Fibroblast of lung (primary cell): ENCODE data around the gene SETBP1. TPM values are rescaled to one million over a fixed set of nuclear protein-coding genes. Genes with fewer than 3 reads are reported as not detected.

Source experiments
- DNase-seq, 2 donors: peaks; one replicate each; pipeline versions ENCODE4 v3.0.0 to v3.0.0-alpha.2; 2010; ENCODE audit warnings: low read depth in 2 of 2
- H2AFZ ChIP-seq: 2 replicates; pipeline ENCODE4 v1.5.1; 2012; ENCODE audit warnings: low read length, control low read depth, inconsistent platforms
- H3K27ac ChIP-seq: 2 replicates; pipeline ENCODE4 v1.5.1; 2011; ENCODE audit warnings: low read length, control low read depth; ENCODE audit not compliant: insufficient read depth
- H3K27me3 ChIP-seq: 2 replicates; pipeline ENCODE4 v1.5.1; 2011; ENCODE audit warnings: mild to moderate bottlenecking, low read length; ENCODE audit not compliant: control insufficient read depth, insufficient read depth
- H3K36me3 ChIP-seq: 2 replicates; pipeline ENCODE4 v1.5.1; 2011; ENCODE audit warnings: low read length; ENCODE audit not compliant: control insufficient read depth, insufficient read depth
- H3K4me1 ChIP-seq: 2 replicates; pipeline ENCODE4 v1.5.1; 2011; ENCODE audit warnings: low read length; ENCODE audit not compliant: control insufficient read depth, insufficient read depth; ENCODE audit errors: extremely low read depth
- H3K4me2 ChIP-seq: 2 replicates; pipeline ENCODE4 v1.5.1; 2011; ENCODE audit warnings: low read length, control low read depth; ENCODE audit not compliant: insufficient read depth; ENCODE audit errors: extremely low read depth
- H3K4me3 ChIP-seq, 4 experiments: fragments of 200-600 bp in 1 of 4; sonication (generic) in 1 of 4; replicated peaks in 1 of 4; 2 replicates each; pipeline ENCODE4 v1.5.1; 2011 to 2016; ENCODE audit warnings: low read length in 4 of 4, low read depth in 3 of 4, mild to moderate bottlenecking in 3 of 4, control low read depth in 2 of 4, inconsistent platforms in 1 of 4, mixed read lengths in 1 of 4; ENCODE audit not compliant: insufficient read depth in 1 of 4; ENCODE audit errors: control extremely low read depth in 1 of 4
- H3K79me2 ChIP-seq: 2 replicates; pipeline ENCODE4 v1.5.1; 2012; ENCODE audit warnings: mild to moderate bottlenecking, low read length, inconsistent platforms; ENCODE audit not compliant: control insufficient read depth, insufficient read depth
- H3K9ac ChIP-seq: 2 replicates; pipeline ENCODE4 v1.5.1; 2011; ENCODE audit warnings: mild to moderate bottlenecking, low read length, control low read depth; ENCODE audit not compliant: insufficient read depth
- H3K9me3 ChIP-seq: 2 replicates; pipeline ENCODE4 v1.5.1; 2012; ENCODE audit warnings: low read depth, low read length; ENCODE audit not compliant: control insufficient read depth, insufficient read depth
- H4K20me1 ChIP-seq: 2 replicates; pipeline ENCODE4 v1.5.1; 2011; ENCODE audit warnings: low read length; ENCODE audit not compliant: control insufficient read depth, insufficient read depth; ENCODE audit errors: extremely low read depth
- EZH2 ChIP-seq: IDR thresholded peaks from 2 replicates; pipeline ENCODE4 v1.5.1; 2012; ENCODE audit warnings: low read length, control low read depth, mild to moderate bottlenecking; ENCODE audit errors: missing control alignments
- polyA plus RNA-seq, 2 donors: library from polyadenylated mRNA; depleted of rRNA in 1 of 2; stranded (reverse) in 1 of 2; unstranded in 1 of 2; fragments of >200 nt; gene quantifications; 2 replicates each; pipeline ENCODE4 v1.2.1, GENCODE V29; 2011 to 2012; ENCODE audit warnings: missing spikeins in 1 of 2
- total RNA-seq: library from RNA; depleted of rRNA; stranded (reverse); fragments of >200 nt; gene quantifications from 2 replicates; pipeline ENCODE4 v1.2.1, GENCODE V29; 2014
- TF ChIP-seq, protein P1 (sequence below), 2 donors: IDR thresholded peaks in 1 of 2; conservative IDR thresholded peaks in 1 of 2; 1 replicate in 1 of 2; 2 replicates in 1 of 2; pipeline ENCODE4 v1.5.1; 2011 to 2012; ENCODE audit warnings: low read length in 2 of 2, control low read depth in 1 of 2, inconsistent platforms in 1 of 2, low read depth in 1 of 2, mild to moderate bottlenecking in 1 of 2

SETBP1 gene
- total and polyA plus RNA-seq, 2 donors (not counting 1 experiment from before 2014, with no cell fraction given): 4.5 to 5.4 TPM

DNA sequence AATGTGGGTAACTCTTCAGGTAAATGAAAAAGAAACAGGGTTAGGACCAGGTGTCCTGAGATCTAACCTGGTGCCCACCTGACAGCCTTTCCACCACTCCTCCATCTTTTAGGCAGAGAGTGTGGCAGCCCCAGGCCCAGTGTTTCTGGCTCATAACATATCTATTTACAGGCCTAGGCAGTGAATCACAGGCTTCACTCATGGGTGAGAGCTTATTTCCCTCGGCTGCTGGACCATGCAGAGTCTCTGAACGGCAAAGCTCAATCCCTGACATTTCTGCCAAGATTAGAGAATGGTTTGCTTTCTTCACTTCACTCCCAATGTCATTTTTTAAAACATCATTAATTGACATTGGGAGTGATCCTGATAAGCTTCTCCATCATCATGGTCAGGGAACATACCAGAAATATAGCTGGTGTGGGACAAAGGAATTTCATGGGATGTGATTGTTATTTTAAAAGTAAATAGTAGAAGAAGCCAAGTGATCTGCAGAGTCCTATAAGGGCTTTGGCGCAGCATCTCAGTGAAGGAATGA, 323.9 kb downstream of the SETBP1 start:
- TF ChIP-seq EZH2: no peak
- TF ChIP-seq, protein P1, sequence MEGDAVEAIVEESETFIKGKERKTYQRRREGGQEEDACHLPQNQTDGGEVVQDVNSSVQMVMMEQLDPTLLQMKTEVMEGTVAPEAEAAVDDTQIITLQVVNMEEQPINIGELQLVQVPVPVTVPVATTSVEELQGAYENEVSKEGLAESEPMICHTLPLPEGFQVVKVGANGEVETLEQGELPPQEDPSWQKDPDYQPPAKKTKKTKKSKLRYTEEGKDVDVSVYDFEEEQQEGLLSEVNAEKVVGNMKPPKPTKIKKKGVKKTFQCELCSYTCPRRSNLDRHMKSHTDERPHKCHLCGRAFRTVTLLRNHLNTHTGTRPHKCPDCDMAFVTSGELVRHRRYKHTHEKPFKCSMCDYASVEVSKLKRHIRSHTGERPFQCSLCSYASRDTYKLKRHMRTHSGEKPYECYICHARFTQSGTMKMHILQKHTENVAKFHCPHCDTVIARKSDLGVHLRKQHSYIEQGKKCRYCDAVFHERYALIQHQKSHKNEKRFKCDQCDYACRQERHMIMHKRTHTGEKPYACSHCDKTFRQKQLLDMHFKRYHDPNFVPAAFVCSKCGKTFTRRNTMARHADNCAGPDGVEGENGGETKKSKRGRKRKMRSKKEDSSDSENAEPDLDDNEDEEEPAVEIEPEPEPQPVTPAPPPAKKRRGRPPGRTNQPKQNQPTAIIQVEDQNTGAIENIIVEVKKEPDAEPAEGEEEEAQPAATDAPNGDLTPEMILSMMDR (conservative IDR thresholded peaks at IDR 0.05 in 1 of 2, IDR thresholded peaks at IDR 0.05 in 1 of 2; ENCODE audit: low read depth in 1 of 2, low read length in 2 of 2): no peak

GRCh38 chr18:45006934-45007333, 326.2 kb downstream of the SETBP1 start:
- Histone ChIP-seq H3K9ac (no peak overlapping the region), H3K36me3 (no peaks in the 10 kb centered on the region), H2AFZ (no peak overlapping the region), H3K9me3 (no peaks in the 10 kb centered on the region), H3K27me3 (no peaks in the 10 kb centered on the region), H3K27ac (no peak overlapping the region), H3K79me2 (no peaks in the 10 kb centered on the region), H3K4me1 (peaks cover 7% of the 10 kb centered on the region), H4K20me1 (no peaks in the 10 kb centered on the region), H3K4me3 (no peak overlapping the region), H3K4me2 (no peak overlapping the region)
- TF ChIP-seq, protein P1 (conservative IDR thresholded peaks at IDR 0.05 in 1 of 2, IDR thresholded peaks at IDR 0.05 in 1 of 2; ENCODE audit: low read depth in 1 of 2, low read length in 2 of 2): no peak
- no peak for TF ChIP-seq EZH2
- peak; percentile 3 to 67 for DNase-seq

More for the DNA sequence above, 323.9 kb downstream of the SETBP1 start:
- Histone ChIP-seq H3K36me3 (no peaks in the 10 kb centered on the region), H3K9me3 (no peaks in the 10 kb centered on the region), H3K4me1 (peaks cover 7% of the 10 kb centered on the region), H3K4me3 (no peak overlapping the region), H3K4me2 (no peak overlapping the region), H3K27me3 (no peaks in the 10 kb centered on the region), H2AFZ (no peak overlapping the region), H4K20me1 (no peaks in the 10 kb centered on the region), H3K27ac (no peak overlapping the region), H3K9ac (no peak overlapping the region), H3K79me2 (no peaks in the 10 kb centered on the region)
- peak in 1 of 2 donors; percentile 61 for DNase-seq

GRCh38 chr18:45007531-45007930, 326.8 kb downstream of the SETBP1 start:
- Histone ChIP-seq H2AFZ (no peak overlapping the region), H3K36me3 (no peaks in the 10 kb centered on the region), H3K27ac (no peak overlapping the region), H3K4me2 (no peak overlapping the region), H3K27me3 (no peaks in the 10 kb centered on the region), H3K4me3 (no peak overlapping the region), H4K20me1 (no peaks in the 10 kb centered on the region), H3K4me1 (peaks cover 7% of the 10 kb centered on the region), H3K79me2 (no peaks in the 10 kb centered on the region), H3K9me3 (no peaks in the 10 kb centered on the region), H3K9ac (no peak overlapping the region)
- DNase-seq: peak in 1 of 2 donors; percentile 72
- TF ChIP-seq, protein P1 (conservative IDR thresholded peaks at IDR 0.05 in 1 of 2, IDR thresholded peaks at IDR 0.05 in 1 of 2; ENCODE audit: low read depth in 1 of 2, low read length in 2 of 2): no peak
- no peak for TF ChIP-seq EZH2
